Measurements from ENCODE around the gene HIRA. TPM values are rescaled to one million over a fixed set of nuclear protein-coding genes. Genes with fewer than 3 reads are reported as not detected.

Gene HIRA
- polyA plus RNA-seq, 1 donor from 2014 or later, result 38.1 TPM

GRCh38 chr22:19287889-19288288 lies 143.6 kb downstream of the HIRA start:
- no peaks in the 10 kb centered on the region for H3K79me2 ChIP-seq (replicated peaks; ENCODE audit: insufficient read depth, low read length)
- no peaks in the 10 kb centered on the region for H3F3A ChIP-seq (ENCODE audit: insufficient read depth, low read length, poor library complexity, severe bottlenecking)
- no peak for TF ChIP-seq MXI1 (conservative IDR thresholded peaks at IDR 0.05; ENCODE audit: poor library complexity, severe bottlenecking)
- TF ChIP-seq REST (IDR thresholded peaks at IDR 0.05; ENCODE audit: borderline replicate concordance), result no peak
- TF ChIP-seq RAD21 (conservative IDR thresholded peaks at IDR 0.05), result no peak
- TF ChIP-seq, protein P1, sequence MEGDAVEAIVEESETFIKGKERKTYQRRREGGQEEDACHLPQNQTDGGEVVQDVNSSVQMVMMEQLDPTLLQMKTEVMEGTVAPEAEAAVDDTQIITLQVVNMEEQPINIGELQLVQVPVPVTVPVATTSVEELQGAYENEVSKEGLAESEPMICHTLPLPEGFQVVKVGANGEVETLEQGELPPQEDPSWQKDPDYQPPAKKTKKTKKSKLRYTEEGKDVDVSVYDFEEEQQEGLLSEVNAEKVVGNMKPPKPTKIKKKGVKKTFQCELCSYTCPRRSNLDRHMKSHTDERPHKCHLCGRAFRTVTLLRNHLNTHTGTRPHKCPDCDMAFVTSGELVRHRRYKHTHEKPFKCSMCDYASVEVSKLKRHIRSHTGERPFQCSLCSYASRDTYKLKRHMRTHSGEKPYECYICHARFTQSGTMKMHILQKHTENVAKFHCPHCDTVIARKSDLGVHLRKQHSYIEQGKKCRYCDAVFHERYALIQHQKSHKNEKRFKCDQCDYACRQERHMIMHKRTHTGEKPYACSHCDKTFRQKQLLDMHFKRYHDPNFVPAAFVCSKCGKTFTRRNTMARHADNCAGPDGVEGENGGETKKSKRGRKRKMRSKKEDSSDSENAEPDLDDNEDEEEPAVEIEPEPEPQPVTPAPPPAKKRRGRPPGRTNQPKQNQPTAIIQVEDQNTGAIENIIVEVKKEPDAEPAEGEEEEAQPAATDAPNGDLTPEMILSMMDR (IDR thresholded peaks at IDR 0.05; ENCODE audit: poor library complexity, severe bottlenecking), result no peak
- TF ChIP-seq TAF1 (IDR thresholded peaks at IDR 0.05; ENCODE audit: low read depth), result no peak
- TF ChIP-seq SMC3 (conservative IDR thresholded peaks at IDR 0.05; ENCODE audit: poor library complexity), result no peak
- TF ChIP-seq POLR2AphosphoS5 (IDR thresholded peaks at IDR 0.05), result no peak
- no peak for TF ChIP-seq EP300 (conservative IDR thresholded peaks at IDR 0.05; ENCODE audit: poor library complexity, severe bottlenecking)
- no peak for TF ChIP-seq EZH2 (IDR thresholded peaks at IDR 0.05; ENCODE audit: borderline replicate concordance, insufficient read depth, low read length, poor library complexity, severe bottlenecking)
- no peak overlapping the region for H3K4me2 ChIP-seq (ENCODE audit: low read length)
- no peak overlapping the region for H3K27ac ChIP-seq (ENCODE audit: low read length)
- H3K9me3 ChIP-seq (ENCODE audit: low read length), result no peaks in the 10 kb centered on the region
- H3K9ac ChIP-seq (ENCODE audit: low read length), result no peak overlapping the region
- H3K27me3 ChIP-seq (ENCODE audit: insufficient read depth, low read depth, low read length), result peaks cover 11% of the 10 kb centered on the region
- no peak overlapping the region for H2AFZ ChIP-seq (ENCODE audit: low read depth, low read length)
- no peak overlapping the region for H3K4me3 ChIP-seq (ENCODE audit: low read length)
- no peaks in the 10 kb centered on the region for H4K20me1 ChIP-seq (ENCODE audit: insufficient read depth)
- H3K9me2 ChIP-seq (ENCODE audit: insufficient read depth, low read length), result no peaks in the 10 kb centered on the region
- H3K36me3 ChIP-seq (ENCODE audit: insufficient read depth, low read length), result no peaks in the 10 kb centered on the region

DNA sequence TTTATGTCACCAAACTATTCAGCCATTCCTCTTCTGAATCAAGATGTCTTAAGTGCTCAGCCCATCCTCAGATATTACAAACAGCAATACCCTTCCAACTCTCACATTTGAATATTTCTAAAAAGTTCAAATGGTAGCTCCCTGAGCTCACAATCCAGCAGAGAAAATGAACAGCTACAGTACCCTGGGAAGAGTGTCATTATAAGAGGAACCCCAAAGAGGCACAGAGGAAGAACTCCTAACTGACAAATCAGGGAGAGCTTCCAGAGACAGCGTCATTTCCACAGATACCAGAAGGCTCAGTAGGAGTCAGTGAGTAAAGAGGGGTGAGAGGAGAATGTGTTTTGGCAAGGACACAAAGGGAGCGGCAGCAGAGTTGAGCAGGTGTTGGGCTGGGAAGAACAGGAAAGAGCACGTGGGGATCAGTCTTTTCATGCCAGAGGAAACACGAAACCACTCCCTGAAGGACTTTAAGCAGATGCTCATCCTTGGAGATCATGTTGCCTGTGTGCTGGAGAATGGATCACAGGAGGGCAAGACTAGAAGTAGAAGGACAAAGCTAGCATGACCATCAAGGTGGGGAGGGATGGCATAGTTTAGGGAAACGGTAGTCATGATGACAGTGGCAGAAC lies 144.3 kb downstream of the HIRA start:
- Histone ChIP-seq H3K27me3 (ENCODE audit: insufficient read depth, low read depth, low read length) (peaks cover 11% of the 10 kb centered on the region), H3K79me2 (replicated peaks; ENCODE audit: insufficient read depth, low read length) (no peaks in the 10 kb centered on the region), H4K20me1 (ENCODE audit: insufficient read depth) (no peaks in the 10 kb centered on the region), H2AFZ (ENCODE audit: low read depth, low read length) (no peak overlapping the region), H3K36me3 (ENCODE audit: insufficient read depth, low read length) (no peaks in the 10 kb centered on the region), H3K4me3 (ENCODE audit: low read length) (no peak overlapping the region), H3K9me3 (ENCODE audit: low read length) (no peaks in the 10 kb centered on the region), H3K9me2 (ENCODE audit: insufficient read depth, low read length) (no peaks in the 10 kb centered on the region), H3K27ac (ENCODE audit: low read length) (no peak overlapping the region), H3F3A (ENCODE audit: insufficient read depth, low read length, poor library complexity, severe bottlenecking) (no peaks in the 10 kb centered on the region), H3K4me2 (ENCODE audit: low read length) (no peak overlapping the region), H3K9ac (ENCODE audit: low read length) (no peak overlapping the region)
- TF ChIP-seq EP300 (conservative IDR thresholded peaks at IDR 0.05; ENCODE audit: poor library complexity, severe bottlenecking) (no peak), POLR2AphosphoS5 (IDR thresholded peaks at IDR 0.05) (no peak), MXI1 (conservative IDR thresholded peaks at IDR 0.05; ENCODE audit: poor library complexity, severe bottlenecking) (no peak), TAF1 (IDR thresholded peaks at IDR 0.05; ENCODE audit: low read depth) (no peak), SMC3 (conservative IDR thresholded peaks at IDR 0.05; ENCODE audit: poor library complexity) (no peak), RAD21 (conservative IDR thresholded peaks at IDR 0.05) (no peak), EZH2 (IDR thresholded peaks at IDR 0.05; ENCODE audit: borderline replicate concordance, insufficient read depth, low read length, poor library complexity, severe bottlenecking) (no peak), REST (IDR thresholded peaks at IDR 0.05; ENCODE audit: borderline replicate concordance) (no peak)
- TF ChIP-seq, protein P1 (IDR thresholded peaks at IDR 0.05; ENCODE audit: poor library complexity, severe bottlenecking), result no peak

Data from neural cell (in vitro differentiated cells).